ENCODE measurements around the gene TACR1. TPM values are rescaled to one million over a fixed set of nuclear protein-coding genes. Genes with fewer than 3 reads are reported as not detected.

TACR1 gene
- total RNA-seq, 1 donor from 2014 or later: 1.0 TPM

DNA sequence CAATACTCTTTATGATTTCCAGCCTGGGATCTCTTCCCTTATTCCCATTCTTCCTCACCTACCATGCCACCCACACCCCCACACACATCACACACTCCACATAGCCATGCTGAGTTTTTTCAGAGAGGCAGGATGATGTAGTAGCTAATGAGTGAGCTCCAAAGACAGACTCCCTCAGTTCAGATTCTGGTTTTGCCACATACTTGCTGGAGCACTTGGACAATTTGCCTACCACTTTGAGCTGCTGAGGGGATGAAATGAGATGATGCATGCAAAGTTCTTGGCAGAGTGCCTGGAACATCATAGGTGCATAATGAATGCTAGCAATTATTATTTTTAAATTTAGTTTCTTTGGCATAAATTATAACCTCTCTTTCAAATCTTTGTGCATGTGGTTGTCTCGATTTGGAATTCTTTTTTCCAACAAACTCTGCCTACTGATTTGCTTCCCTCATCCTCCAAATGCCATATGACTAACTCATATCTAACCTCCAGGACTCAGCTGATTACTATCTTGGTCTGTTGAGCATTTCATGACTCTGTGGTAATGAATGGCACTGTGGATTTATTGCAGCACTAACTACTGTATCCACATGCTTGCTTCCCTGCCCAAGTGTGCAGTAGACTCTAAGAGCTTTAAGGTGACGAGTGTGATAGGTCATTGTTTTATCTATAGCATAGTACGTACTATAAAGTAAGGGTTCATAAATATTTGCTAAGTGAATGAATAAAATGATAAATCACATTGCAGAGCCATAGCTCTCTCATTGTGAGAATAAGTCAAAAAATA lies 99.1 kb downstream of the TACR1 start:
- H3K4me1 Mint-ChIP-seq (ENCODE audit: unreplicated experiment): peaks cover 9% of the 10 kb centered on the region
- no peaks in the 10 kb centered on the region for H3K9me3 Mint-ChIP-seq (ENCODE audit: unreplicated experiment)
- H3K27me3 Mint-ChIP-seq (ENCODE audit: unreplicated experiment): peaks cover 2% of the 10 kb centered on the region
- no peaks in the 10 kb centered on the region for H3K36me3 Mint-ChIP-seq (ENCODE audit: low read depth, unreplicated experiment)
- TF ChIP-seq, protein P1, sequence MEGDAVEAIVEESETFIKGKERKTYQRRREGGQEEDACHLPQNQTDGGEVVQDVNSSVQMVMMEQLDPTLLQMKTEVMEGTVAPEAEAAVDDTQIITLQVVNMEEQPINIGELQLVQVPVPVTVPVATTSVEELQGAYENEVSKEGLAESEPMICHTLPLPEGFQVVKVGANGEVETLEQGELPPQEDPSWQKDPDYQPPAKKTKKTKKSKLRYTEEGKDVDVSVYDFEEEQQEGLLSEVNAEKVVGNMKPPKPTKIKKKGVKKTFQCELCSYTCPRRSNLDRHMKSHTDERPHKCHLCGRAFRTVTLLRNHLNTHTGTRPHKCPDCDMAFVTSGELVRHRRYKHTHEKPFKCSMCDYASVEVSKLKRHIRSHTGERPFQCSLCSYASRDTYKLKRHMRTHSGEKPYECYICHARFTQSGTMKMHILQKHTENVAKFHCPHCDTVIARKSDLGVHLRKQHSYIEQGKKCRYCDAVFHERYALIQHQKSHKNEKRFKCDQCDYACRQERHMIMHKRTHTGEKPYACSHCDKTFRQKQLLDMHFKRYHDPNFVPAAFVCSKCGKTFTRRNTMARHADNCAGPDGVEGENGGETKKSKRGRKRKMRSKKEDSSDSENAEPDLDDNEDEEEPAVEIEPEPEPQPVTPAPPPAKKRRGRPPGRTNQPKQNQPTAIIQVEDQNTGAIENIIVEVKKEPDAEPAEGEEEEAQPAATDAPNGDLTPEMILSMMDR (IDR thresholded peaks at IDR 0.05; ENCODE audit: unreplicated experiment): no peak
- no peak overlapping the region for H3K4me3 Mint-ChIP-seq (ENCODE audit: unreplicated experiment)
- no peak for DNase-seq (ENCODE audit: low spot score)
- no peak overlapping the region for H3K27ac Mint-ChIP-seq (ENCODE audit: unreplicated experiment)

DNA sequence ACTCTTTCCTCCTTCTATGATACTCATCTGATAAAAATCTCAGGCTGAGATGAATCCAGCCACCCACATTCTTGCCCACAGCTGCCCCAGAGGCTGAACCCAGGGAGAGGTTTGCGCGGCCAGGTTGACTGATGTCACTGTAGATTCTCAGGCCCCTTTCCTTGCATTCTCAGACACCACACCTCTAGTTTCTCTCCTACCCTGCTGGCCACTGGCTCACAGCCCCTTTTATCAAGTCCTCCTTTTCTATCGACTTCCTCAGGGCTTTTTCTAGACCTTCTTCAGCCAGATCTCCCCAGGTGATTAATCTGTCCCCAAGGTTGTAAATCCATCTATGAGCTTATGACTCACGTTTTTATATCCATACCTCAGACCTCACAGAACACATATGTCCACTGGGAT lies 99.8 kb downstream of the TACR1 start:
- Mint-ChIP-seq H3K36me3 (ENCODE audit: low read depth, unreplicated experiment) (no peaks in the 10 kb centered on the region), H3K4me3 (ENCODE audit: unreplicated experiment) (no peak overlapping the region), H3K27me3 (ENCODE audit: unreplicated experiment) (peaks cover 3% of the 10 kb centered on the region), H3K27ac (ENCODE audit: unreplicated experiment) (no peak overlapping the region), H3K4me1 (ENCODE audit: unreplicated experiment) (peaks cover 9% of the 10 kb centered on the region), H3K9me3 (ENCODE audit: unreplicated experiment) (no peaks in the 10 kb centered on the region)
- TF ChIP-seq, protein P1 (IDR thresholded peaks at IDR 0.05; ENCODE audit: unreplicated experiment): no peak
- no peak for DNase-seq (ENCODE audit: low spot score)

DNA sequence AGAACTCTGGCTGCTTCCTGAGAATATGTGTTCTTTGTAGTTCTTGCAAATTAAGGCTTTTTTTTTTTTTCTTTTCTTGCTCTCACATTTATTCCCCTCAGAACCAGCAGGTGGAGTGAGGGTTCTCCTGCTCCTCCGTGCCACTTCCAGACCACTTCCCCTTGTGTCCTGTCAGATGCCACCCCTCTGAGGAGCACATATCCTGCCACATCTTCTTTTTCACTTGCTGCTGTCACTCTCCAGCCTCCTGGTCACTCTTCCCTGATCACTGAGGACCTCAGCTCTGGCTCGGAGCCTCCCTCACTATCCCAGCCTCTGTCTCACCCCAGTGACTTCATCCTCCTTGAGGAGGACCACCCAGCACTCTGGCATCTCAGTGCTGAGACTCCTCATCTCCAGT lies 100.5 kb downstream of the TACR1 start:
- Mint-ChIP-seq H3K4me3 (ENCODE audit: unreplicated experiment) (no peak overlapping the region), H3K9me3 (ENCODE audit: unreplicated experiment) (no peaks in the 10 kb centered on the region), H3K36me3 (ENCODE audit: low read depth, unreplicated experiment) (no peaks in the 10 kb centered on the region), H3K27me3 (ENCODE audit: unreplicated experiment) (peaks cover 3% of the 10 kb centered on the region), H3K27ac (ENCODE audit: unreplicated experiment) (no peak overlapping the region), H3K4me1 (ENCODE audit: unreplicated experiment) (peaks cover 9% of the 10 kb centered on the region)
- TF ChIP-seq, protein P1 (IDR thresholded peaks at IDR 0.05; ENCODE audit: unreplicated experiment): peak; percentile 67
- DNase-seq (ENCODE audit: low spot score): peak; percentile 25

DNA sequence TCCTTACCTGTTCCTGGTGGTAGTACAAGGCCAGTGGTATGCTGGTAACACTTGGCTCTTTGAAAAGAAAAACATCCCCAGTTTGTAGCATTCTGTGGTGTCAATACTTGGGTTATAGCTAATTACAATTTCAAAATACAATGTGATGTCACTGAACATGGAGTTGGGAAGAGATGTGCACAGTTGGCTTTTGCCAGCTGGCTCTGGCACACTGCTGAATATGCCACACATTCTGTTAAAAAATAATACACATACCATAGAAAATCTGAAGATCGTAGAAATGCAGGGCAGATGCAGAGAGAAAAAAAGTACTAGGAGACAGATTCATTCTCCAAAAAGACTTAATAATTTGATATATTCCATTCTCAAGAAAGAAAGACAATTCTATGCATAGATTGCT lies 101.5 kb downstream of the TACR1 start:
- Mint-ChIP-seq H3K4me1 (ENCODE audit: unreplicated experiment) (peaks cover 9% of the 10 kb centered on the region), H3K36me3 (ENCODE audit: low read depth, unreplicated experiment) (no peaks in the 10 kb centered on the region)
- TF ChIP-seq, protein P1 (IDR thresholded peaks at IDR 0.05; ENCODE audit: unreplicated experiment): no peak

DNA sequence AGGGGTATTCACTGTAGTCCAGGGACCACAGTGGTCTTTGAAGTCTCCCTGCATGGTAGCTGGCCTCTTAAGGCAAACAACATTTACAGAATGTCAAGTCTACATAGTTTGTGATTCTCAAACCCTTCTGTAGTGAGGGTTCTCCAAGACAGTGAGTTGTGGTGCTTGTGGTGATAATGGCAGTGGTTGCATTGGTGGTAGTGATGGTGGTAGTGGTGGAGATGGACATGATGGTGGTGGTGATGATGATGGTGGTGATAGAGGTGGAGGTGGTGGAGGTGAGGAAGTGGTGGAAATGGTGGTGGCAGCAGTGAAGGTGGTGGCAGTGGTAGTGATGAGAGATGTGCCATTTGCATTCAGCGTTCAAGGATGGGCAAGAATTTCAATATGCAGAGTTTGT lies 104.9 kb downstream of the TACR1 start:
- Mint-ChIP-seq H3K36me3 (ENCODE audit: low read depth, unreplicated experiment) (no peaks in the 10 kb centered on the region), H3K27me3 (ENCODE audit: unreplicated experiment) (peaks cover 2% of the 10 kb centered on the region), H3K4me3 (ENCODE audit: unreplicated experiment) (no peak overlapping the region), H3K4me1 (ENCODE audit: unreplicated experiment) (peaks cover 7% of the 10 kb centered on the region), H3K27ac (ENCODE audit: unreplicated experiment) (no peak overlapping the region), H3K9me3 (ENCODE audit: unreplicated experiment) (no peaks in the 10 kb centered on the region)
- TF ChIP-seq, protein P1 (IDR thresholded peaks at IDR 0.05; ENCODE audit: unreplicated experiment): no peak
- no peak for DNase-seq (ENCODE audit: low spot score)

More for the DNA sequence above, 101.5 kb downstream of the TACR1 start:
- H3K4me3 Mint-ChIP-seq (ENCODE audit: unreplicated experiment): no peak overlapping the region
- H3K27me3 Mint-ChIP-seq (ENCODE audit: unreplicated experiment): peaks cover 3% of the 10 kb centered on the region
- no peaks in the 10 kb centered on the region for H3K9me3 Mint-ChIP-seq (ENCODE audit: unreplicated experiment)
- DNase-seq (ENCODE audit: low spot score): no peak
- H3K27ac Mint-ChIP-seq (ENCODE audit: unreplicated experiment): no peak overlapping the region
